Measurements from ENCODE around the gene ABHD18.

DNA sequence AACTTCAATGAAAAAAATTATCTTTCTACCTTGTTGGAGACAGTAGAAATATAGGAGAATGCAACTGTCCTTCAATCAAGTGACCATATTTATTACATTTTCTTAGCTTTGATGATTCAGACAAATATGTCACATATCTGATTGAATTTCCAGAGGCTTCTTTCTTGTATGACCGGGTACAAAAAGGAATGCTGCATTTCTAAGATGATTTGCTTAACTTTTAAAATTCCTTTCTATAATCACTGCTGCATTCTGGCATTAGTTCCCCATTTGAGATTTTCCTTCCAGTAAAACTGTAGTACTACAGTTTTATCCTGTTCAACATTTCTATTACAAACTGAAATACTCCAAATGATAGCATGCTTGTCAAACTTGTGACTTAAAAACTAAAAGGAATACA lies 5.4 kb upstream of the ABHD18 start:
- TF ChIP-seq SMC3 (IDR thresholded peaks at IDR 0.05), result no peak
- no peak for TF ChIP-seq POLR2A (IDR thresholded peaks at IDR 0.05; ENCODE audit: low read length)
